Lower lobe of right lung (tissue), 2 donors: ENCODE results near the gene PARP4. TPM values are rescaled to one million over a fixed set of nuclear protein-coding genes. Genes with fewer than 3 reads are reported as not detected.
A peak's percentile ranks its signal among the peaks of the same experiment; 100 is the strongest.

Experiments
- ATAC-seq, 2 donors: fragments of 200-7000 bp; cut with Tn5 transposase; one replicate each; pipeline ENCODE4 v1.9.1; 2020 to 2022; ENCODE audit warnings: mild to moderate bottlenecking in 2 of 2, moderate library complexity in 2 of 2
- DNase-seq: peaks from one replicate; pipeline ENCODE4 v3.0.0-alpha.2; 2020
- H3K27ac ChIP-seq: fragments of 200-600 bp; one replicate; pipeline ENCODE4 v1.8.0; 2022
- H3K27me3 ChIP-seq: fragments of 200-600 bp; one replicate; pipeline ENCODE4 v1.8.0; 2022; ENCODE audit warnings: low read depth
- H3K36me3 ChIP-seq: fragments of 200-600 bp; one replicate; pipeline ENCODE4 v1.8.0; 2022; ENCODE audit warnings: mild to moderate bottlenecking
- H3K4me1 ChIP-seq: fragments of 200-600 bp; one replicate; pipeline ENCODE4 v1.8.0; 2022
- H3K4me3 ChIP-seq: fragments of 200-600 bp; one replicate; pipeline ENCODE4 v1.8.0; 2022; ENCODE audit warnings: mild to moderate bottlenecking
- H3K9me3 ChIP-seq: fragments of 200-600 bp; one replicate; pipeline ENCODE4 v1.8.0; 2022
- intact Hi-C: fragments of 100-400 bp; cut with DNase I; formaldehyde crosslinking; loops from one replicate; pipeline ENCODE4 v1.11.0; 2022
- total RNA-seq: library from RNA; stranded (reverse); fragmentation: NEBNext Ultra II Directional; extraction: Animal tissue kit (Norgen Biotek cat#: 25700); gene quantifications from one replicate; pipeline ENCODE4 v1.2.1, GENCODE V29; 2021
- TF ChIP-seq, protein P1 (sequence below): fragments of 200-600 bp; IDR thresholded peaks from one replicate; pipeline ENCODE4 v1.8.0; 2022; ENCODE audit warnings: antibody characterized with exemption, mild to moderate bottlenecking
- donor health status: DM: no; HTN: yes; CAD: no; lungs with severe emphysema.

PARP4 gene
- total RNA-seq, 1 donor from 2014 or later = 89.4 TPM

DNA sequence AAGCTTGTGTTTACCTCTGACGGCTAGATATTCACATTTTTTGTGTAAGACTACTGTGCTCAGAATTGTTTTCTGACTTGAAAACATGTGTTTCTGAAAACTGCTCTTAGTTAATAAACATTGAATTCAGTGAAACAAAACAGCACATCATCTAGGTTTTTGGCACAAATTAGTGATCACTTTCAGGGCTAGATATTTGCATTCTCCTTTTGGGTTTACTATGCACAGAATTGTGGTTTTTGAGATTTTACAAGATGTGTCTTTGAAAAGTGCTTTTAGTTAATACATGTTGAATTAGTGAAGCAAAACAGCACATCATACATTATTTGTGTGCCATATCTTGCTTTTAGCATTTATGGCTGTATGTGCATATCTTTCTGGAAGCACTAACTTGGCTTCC is 8.2 kb upstream of the PARP4 start:
- no peak for DNase-seq
- Histone ChIP-seq H3K36me3 (no peaks in the 10 kb centered on the region), H3K27me3 (no peaks in the 10 kb centered on the region), H3K27ac (no peak overlapping the region), H3K4me1 (no peaks in the 10 kb centered on the region), H3K4me3 (no peak overlapping the region), H3K9me3 (no peaks in the 10 kb centered on the region)
- TF ChIP-seq, protein P1, sequence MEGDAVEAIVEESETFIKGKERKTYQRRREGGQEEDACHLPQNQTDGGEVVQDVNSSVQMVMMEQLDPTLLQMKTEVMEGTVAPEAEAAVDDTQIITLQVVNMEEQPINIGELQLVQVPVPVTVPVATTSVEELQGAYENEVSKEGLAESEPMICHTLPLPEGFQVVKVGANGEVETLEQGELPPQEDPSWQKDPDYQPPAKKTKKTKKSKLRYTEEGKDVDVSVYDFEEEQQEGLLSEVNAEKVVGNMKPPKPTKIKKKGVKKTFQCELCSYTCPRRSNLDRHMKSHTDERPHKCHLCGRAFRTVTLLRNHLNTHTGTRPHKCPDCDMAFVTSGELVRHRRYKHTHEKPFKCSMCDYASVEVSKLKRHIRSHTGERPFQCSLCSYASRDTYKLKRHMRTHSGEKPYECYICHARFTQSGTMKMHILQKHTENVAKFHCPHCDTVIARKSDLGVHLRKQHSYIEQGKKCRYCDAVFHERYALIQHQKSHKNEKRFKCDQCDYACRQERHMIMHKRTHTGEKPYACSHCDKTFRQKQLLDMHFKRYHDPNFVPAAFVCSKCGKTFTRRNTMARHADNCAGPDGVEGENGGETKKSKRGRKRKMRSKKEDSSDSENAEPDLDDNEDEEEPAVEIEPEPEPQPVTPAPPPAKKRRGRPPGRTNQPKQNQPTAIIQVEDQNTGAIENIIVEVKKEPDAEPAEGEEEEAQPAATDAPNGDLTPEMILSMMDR = no peak
- no peak for ATAC-seq
- intact Hi-C loops = no loop called here

DNA sequence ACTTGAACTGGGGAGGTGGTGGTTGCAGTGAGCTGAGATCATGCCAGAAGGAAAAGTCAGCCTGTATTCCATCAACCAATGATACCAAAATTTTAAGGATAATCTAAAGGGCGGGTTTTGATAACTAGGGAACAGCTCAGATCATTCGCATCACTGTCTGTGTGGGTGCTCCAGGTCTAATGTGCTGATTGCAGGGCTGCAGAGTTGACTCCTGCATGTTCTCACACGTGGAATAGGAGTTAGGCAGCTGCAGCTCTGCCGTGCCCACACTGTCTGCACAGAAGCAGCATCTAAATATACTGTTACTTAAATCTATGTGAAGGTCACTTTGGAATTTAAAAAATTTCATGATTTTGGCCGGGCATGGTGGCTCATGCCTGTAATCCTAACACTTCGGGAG is 4.3 kb upstream of the PARP4 start:
- ATAC-seq (no peak), DNase-seq (no peak)
- Histone ChIP-seq H3K4me3 (no peak overlapping the region), H3K9me3 (no peaks in the 10 kb centered on the region), H3K27ac (no peak overlapping the region), H3K27me3 (no peaks in the 10 kb centered on the region), H3K4me1 (peaks cover 7% of the 10 kb centered on the region), H3K36me3 (no peaks in the 10 kb centered on the region)
- intact Hi-C loops = no loop called here
- TF ChIP-seq, protein P1 = no peak

DNA sequence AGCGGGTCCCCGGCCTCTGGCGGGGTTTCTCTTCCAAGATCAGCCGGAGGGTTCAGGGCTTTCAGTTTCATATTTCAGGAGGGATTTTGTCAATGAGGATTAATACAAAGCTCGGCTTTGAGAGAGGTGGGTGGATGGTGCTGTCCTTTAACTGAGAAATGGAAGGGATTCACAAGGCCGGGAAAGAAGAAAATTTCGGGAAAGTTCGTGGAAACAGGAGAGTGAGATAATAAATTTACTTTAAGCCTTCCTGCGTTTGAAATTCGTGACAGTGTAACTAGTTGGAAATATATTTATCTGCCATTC is 283 bp upstream of the PARP4 start:
- no peaks in the 10 kb centered on the region for H3K9me3 ChIP-seq
- no peak for ATAC-seq
- no peaks in the 10 kb centered on the region for H3K36me3 ChIP-seq
- peak overlapping the region; percentile 71 for H3K4me3 ChIP-seq
- no peak for DNase-seq
- H3K4me1 ChIP-seq = peaks cover 23% of the 10 kb centered on the region
- no peaks in the 10 kb centered on the region for H3K27me3 ChIP-seq
- intact Hi-C loops = no loop called here
- TF ChIP-seq, protein P1 = no peak
- peak overlapping the region; percentile 94 for H3K27ac ChIP-seq

DNA sequence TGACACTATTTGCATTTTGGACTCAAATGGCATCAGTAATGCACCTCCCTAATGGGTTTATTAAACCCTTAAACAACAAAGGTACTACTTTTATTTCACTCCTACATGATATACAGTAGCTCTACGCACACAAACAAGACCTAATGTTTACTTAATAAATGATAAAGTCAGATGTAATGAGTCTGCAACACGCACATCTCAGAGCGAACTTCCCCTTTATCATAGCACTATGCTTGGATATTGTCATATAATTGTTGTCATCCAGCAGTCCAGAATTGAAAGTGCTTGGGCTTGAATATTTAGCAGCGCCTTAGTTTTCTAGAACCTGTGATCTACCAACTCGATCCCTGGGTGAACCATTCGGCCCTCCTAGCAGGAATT is 772 bp downstream of the PARP4 start:
- TF ChIP-seq, protein P1 = no peak
- DNase-seq (no peak), ATAC-seq (no peak)
- peak overlapping the region; percentile 94 for H3K27ac ChIP-seq
- intact Hi-C loops = no loop called here
- no peaks in the 10 kb centered on the region for H3K9me3 ChIP-seq
- H3K4me1 ChIP-seq = peaks cover 23% of the 10 kb centered on the region
- peak overlapping the region; percentile 71 for H3K4me3 ChIP-seq
- H3K27me3 ChIP-seq = no peaks in the 10 kb centered on the region
- no peaks in the 10 kb centered on the region for H3K36me3 ChIP-seq

DNA sequence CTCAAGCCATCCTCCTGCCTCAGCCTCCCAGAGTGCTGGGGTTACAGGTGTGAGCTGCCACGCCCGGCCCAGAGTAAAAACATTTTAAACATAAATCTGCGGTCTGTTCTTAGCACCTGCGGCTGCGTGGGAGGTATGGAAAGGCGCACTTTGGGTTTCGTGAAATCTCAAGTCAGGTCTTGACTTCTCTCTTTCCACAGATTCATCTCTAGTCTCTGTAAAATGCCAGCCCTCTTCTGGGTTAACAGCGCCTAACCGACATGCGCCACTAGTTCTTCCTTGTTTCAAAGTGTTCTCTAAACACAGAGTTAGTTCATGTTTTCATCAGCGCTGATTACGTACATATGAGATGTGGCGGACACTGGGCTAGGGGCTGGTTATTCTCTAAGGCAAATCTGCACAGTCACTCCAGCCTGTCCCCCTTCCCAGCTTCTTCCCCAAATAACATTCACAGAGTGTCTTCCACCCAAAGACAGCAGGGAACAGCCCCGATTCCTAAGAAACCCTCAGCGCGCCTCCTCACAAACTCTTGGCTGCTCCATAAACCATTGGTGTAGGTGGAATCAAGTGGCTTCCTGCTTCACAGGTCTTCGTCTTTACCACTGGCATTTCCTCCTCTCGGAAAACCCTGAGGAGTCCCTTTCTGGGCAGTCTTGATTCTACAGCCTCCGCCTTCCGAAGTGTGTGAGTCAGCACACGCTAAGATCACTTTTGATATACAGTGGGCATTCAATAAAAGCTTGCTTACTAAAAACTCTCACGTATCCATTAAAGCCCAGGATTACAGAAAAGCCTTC is 1.4 kb downstream of the PARP4 start:
- ATAC-seq = peak; percentile 58 to 80
- Histone ChIP-seq H3K27ac (peak overlapping the region; percentile 94), H3K36me3 (no peaks in the 10 kb centered on the region), H3K9me3 (no peaks in the 10 kb centered on the region), H3K27me3 (no peaks in the 10 kb centered on the region), H3K4me3 (peak overlapping the region; percentile 71), H3K4me1 (peaks cover 23% of the 10 kb centered on the region)
- intact Hi-C loops = no loop called here
- no peak for DNase-seq
- TF ChIP-seq, protein P1 = no peak
